Measurements from ENCODE around the gene BPIFB4.
"Not testable (repeated sequence)": the region's sequence is repeated elsewhere in the genome, so short reads cannot be mapped to it uniquely, and the experiment has no call there.

The BPIFB4 gene

DNA sequence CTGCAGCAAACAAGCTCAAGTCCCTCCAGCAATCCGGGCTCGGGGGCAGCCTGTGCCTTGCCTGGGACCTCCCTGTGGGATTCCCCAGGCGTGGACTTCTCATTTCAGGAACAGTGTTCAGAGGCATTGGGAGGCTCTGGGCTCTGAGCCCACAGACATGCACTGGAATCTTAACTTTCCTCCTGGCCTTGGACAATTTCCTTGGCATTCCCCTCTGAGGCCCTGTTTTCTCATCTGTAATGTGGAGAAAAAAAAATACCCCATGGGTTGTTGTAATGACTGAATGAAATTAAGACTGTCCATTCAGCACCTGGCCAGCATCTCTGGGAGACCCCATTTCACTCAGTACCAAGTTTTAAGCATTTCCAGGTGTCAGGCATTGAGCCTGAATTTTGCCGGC lies 17.6 kb downstream of the BPIFB4 start:
- no peak overlapping the region for H3K27ac ChIP-seq
- TF ChIP-seq, protein P1, sequence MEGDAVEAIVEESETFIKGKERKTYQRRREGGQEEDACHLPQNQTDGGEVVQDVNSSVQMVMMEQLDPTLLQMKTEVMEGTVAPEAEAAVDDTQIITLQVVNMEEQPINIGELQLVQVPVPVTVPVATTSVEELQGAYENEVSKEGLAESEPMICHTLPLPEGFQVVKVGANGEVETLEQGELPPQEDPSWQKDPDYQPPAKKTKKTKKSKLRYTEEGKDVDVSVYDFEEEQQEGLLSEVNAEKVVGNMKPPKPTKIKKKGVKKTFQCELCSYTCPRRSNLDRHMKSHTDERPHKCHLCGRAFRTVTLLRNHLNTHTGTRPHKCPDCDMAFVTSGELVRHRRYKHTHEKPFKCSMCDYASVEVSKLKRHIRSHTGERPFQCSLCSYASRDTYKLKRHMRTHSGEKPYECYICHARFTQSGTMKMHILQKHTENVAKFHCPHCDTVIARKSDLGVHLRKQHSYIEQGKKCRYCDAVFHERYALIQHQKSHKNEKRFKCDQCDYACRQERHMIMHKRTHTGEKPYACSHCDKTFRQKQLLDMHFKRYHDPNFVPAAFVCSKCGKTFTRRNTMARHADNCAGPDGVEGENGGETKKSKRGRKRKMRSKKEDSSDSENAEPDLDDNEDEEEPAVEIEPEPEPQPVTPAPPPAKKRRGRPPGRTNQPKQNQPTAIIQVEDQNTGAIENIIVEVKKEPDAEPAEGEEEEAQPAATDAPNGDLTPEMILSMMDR (conservative IDR thresholded peaks at IDR 0.05) = no peak
- no peak for TF ChIP-seq ZFX (IDR thresholded peaks at IDR 0.05)

DNA sequence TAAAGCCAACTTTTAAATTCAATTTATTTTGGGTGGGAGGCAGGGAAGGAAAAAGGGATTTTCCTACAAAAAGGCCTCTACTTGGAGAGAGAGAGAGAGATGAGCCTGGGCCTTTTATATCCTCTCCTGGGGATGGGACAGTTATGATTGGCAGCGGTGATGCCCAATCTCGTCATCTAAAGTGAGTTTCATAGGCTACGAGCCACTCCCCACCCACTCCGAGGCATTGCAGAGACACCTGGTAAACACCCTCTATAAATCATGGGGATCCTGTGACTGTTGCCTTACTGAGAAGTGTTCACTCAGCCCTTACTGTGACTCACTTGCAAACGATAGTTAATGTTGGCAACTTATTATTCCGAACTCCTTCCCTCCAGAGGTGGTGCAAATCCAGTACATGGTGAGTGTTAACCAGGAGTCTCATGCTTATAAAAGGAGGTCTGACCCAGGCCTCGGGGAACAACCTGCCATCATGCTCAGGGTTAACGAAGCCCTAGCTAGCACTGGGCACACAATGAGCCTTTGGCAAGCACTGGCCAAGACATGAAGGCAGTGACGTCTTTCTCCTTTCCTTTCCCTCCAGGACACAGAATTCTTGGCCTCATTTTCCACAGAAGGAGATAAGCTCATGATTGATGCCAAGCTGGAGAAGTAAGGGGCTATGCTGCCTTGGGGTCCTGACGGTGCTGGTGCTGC lies 20.5 kb downstream of the BPIFB4 start:
- TF ChIP-seq, protein P1 (conservative IDR thresholded peaks at IDR 0.05) = no peak
- TF ChIP-seq ZFX (IDR thresholded peaks at IDR 0.05) = no peak
- H3K27ac ChIP-seq = no peak overlapping the region

DNA sequence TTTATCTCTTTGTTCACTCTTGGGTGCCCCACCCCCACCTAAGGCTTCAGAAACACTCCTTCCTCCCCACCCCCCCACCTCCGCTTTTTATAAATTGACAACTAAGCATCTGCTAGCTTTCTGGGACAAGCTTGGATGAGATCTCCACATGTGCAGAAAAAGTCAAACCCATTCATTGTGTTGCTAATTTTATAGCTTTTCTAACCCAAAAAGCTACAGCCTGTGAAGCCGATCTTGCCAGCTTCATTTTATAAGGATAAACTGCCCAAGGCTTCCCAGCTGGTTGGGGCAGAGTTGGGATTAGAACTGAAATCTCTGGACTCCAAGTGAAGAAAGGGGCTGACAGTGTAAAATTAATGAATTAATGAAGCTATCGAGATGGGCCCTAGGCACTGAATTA lies 24.1 kb downstream of the BPIFB4 start:
- TF ChIP-seq, protein P1 (conservative IDR thresholded peaks at IDR 0.05) = no peak
- TF ChIP-seq ZFX (IDR thresholded peaks at IDR 0.05) = no peak
- no peak overlapping the region for H3K27ac ChIP-seq

DNA sequence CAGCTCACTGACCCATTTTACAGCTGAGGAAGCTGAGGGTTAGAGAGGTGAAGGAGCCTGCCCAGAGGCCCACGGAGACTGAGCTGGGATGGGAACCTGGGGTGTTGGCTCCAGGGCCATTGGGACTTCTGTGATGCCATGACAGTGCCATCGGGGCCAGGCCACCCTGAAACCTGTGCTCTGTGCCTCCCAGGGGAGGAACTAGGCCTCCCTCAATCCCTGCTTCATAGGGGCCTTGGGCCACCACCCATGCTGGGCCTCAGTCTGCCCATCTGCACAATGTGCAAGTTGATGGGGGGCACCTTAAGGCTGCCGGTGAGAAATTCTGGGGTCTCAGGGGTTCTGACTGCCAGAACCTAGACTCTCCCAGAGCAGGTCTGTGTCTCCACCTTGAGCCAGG lies 24.9 kb downstream of the BPIFB4 start:
- TF ChIP-seq ZFX (IDR thresholded peaks at IDR 0.05) = no peak
- H3K27ac ChIP-seq = no peak overlapping the region

DNA sequence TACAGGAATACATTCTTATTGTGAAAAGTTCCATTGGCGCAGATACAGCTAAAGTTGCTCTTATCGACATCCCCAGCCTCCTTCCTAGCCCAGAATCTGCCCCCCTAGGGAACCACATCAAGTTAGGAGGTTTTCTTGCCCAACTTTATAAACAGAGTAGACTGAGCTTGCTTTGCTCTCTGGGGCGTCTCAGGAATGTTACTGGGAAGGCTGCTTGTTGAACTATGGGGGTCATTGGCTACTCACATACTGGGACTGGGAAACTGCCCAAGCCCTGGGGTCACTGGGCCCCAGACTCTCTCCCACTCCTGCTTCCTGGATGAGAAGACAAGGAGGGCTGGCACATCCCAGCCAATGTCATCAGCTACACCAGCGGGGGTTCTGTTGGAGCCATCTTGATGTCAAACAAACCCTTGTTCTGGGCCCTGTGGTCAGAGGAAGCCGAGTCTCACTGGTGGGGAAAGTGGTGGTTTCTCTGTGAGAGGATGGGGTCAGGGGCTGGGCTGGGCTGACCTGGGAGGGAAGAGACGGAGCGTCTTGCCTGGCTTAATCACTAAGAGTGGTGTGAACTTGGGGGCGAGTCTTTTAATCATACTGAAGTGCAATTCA lies 26.0 kb downstream of the BPIFB4 start:
- TF ChIP-seq, protein P1 (conservative IDR thresholded peaks at IDR 0.05) = no peak
- no peak for TF ChIP-seq ZFX (IDR thresholded peaks at IDR 0.05)
- H3K27ac ChIP-seq = no peak overlapping the region

DNA sequence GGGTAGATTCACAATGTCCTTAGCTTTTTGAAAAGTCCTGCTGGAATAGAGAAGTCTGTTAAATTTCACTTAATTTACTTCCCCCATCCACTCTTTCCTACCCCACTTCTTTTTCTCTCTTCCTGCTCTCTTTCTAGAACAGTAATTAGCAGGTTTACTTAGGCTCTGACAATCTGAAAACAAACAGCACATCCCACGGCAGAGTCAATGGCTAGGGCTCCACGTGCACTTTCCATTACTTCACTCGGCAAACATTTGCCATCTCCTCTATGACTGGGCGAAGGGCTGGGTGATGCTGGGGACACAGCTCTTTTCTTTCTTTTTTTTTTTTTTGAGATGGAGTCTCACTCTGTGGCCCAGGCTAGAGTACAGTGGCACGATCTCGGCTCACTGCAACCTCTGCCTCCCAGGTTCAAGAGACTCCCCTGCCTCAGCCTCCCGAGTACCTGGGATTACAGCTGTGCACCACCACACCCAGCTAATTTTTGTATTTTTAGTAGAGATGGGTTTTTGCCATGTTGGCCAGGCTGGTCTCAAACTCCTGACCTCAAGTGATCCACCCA lies 26.7 kb downstream of the BPIFB4 start:
- H3K27ac ChIP-seq = not testable (repeated sequence)

DNA sequence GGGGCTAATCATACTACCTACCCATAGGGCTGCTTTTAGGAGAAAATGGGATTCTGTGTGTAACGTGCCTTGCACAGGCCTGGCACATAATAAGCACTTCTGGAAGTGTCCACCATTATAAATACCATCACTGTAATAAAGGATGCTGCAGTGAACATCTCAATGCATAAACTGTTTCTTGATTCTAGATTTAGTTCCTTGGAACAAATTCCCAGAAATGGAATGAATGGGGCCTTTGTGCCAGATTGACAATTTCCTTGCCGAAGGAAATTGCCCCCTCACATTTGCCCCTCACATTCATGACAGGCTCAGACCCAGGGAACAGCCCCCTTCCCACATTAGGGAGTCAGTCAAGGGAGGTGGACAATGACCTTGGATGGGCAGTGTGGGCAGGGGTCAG lies 29.2 kb downstream of the BPIFB4 start:
- no peak overlapping the region for H3K27ac ChIP-seq
- TF ChIP-seq ZFX (IDR thresholded peaks at IDR 0.05) = no peak
- TF ChIP-seq, protein P1 (conservative IDR thresholded peaks at IDR 0.05) = no peak

DNA sequence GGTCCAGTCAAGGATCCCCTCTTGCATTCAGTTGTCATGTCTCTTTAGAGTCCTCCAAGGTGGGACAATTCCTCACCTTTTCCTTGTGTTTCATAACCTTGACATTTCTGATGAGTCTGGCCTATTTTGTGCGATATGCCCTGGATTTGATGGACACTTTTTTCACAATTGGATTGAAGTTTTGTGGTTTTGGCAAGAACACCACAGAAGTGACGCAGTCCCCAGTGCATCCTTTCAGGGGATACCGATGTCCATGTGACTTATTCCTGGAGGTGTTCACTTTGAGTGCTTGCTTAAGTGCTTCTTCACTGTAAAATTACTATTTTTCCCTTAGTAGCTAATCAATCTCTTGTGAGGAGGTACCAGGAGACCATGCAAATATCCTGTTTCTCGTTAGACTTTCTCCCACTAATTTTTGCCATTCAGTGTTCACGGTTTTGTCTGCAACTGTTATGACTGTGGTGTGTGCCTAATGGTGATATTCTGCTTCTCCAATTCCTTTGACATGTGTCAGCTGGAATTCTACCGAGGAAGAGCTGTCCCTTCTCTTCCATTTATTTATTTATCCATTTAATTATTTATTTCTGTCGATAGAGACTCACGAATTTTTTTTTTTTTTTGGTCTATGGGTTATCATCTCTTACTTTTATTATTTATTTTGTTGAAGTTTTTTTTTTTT lies 30.8 kb downstream of the BPIFB4 start:
- TF ChIP-seq, protein P1 (conservative IDR thresholded peaks at IDR 0.05) = no peak
- TF ChIP-seq ZFX (IDR thresholded peaks at IDR 0.05) = no peak
- no peak overlapping the region for H3K27ac ChIP-seq
